SH-SY5Y (cell line): ENCODE results near the gene ABI1.

Experiments
- GATA2 ChIP-seq: IDR thresholded peaks from 2 replicates; pipeline ENCODE4 v1.6.1; 2011; ENCODE audit warnings: mild to moderate bottlenecking, low read depth, low read length
- GATA3 ChIP-seq: IDR thresholded peaks from 2 replicates; pipeline ENCODE4 v1.6.1; 2011; ENCODE audit warnings: low read depth, mild to moderate bottlenecking, low read length, moderate library complexity

DNA sequence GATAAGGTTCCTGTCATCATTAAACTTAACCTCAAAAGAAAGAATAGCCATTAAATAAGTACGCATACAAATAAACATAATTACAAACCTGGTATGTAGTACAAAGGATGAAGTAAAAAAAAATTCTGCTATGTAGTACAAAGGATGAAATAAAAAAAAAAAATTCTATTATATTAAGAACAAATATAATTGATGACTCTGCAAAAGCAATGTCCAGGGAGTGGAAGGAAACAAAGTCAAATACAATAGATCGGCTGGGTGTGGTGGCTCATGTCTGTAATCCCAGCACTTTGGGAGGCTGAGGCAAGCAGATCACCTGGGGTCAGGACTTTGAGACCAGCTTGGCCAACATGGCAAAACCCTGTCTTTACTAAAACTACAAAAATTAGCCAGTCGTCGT, 56.9 kb downstream of the ABI1 start:
- TF ChIP-seq GATA3 (no peak), GATA2 (no peak)
